ENCODE measurements around the gene TMOD2.

Gene TMOD2

DNA sequence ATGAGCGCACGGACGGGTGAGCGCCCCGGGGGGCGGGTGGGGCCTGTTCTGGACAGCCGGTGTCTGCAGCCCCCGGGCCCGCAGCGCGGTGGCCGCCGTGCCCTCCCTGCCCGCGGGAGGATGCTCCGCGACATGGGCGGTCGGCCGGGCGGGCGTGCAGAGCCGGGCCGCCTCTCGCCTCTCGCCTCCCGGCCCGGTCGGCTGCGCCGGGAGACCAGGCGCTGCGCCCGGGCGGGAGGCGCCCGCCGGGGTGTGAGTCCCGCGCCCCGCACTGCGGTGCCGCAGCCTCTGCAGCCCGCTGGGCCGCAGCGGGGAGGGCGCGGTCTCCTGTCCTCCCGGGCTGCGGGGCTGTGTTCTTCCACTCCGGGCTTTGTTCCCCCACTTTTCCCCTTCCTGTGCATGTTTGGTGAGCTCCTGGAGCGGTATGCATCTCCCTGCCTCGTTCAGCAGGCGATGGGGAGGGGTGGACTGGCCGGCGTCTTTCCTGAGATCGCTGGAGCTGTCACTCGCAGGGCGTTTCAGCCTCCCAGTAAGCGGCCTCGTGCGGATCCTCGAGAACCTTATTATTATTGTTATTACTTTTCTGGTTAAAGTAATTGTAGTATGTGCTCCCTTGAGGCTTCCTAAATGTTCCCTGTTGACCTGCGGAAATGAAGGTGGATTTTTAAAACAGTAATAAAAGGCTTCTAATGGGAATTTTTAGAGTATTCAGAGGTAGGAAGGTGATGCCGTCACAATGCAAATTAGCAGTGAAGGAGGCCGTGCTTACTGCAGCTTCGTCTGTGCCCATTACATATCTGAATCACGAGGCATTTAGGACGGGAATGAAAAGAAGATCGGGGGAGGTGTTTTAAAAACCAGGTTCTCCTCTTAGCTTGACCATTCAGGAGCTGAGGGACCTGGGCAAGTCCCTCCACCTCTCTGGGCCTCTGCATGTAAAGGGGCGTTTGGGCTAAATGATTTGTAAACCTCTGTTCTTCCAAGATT, 593 bp downstream of the TMOD2 start:
- TF ChIP-seq, protein P1, sequence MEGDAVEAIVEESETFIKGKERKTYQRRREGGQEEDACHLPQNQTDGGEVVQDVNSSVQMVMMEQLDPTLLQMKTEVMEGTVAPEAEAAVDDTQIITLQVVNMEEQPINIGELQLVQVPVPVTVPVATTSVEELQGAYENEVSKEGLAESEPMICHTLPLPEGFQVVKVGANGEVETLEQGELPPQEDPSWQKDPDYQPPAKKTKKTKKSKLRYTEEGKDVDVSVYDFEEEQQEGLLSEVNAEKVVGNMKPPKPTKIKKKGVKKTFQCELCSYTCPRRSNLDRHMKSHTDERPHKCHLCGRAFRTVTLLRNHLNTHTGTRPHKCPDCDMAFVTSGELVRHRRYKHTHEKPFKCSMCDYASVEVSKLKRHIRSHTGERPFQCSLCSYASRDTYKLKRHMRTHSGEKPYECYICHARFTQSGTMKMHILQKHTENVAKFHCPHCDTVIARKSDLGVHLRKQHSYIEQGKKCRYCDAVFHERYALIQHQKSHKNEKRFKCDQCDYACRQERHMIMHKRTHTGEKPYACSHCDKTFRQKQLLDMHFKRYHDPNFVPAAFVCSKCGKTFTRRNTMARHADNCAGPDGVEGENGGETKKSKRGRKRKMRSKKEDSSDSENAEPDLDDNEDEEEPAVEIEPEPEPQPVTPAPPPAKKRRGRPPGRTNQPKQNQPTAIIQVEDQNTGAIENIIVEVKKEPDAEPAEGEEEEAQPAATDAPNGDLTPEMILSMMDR (IDR thresholded peaks at IDR 0.05; ENCODE audit: low read depth, low read length) = no peak
- DNase-seq (ENCODE audit: extremely low read depth, low read depth) = no peak

DNA sequence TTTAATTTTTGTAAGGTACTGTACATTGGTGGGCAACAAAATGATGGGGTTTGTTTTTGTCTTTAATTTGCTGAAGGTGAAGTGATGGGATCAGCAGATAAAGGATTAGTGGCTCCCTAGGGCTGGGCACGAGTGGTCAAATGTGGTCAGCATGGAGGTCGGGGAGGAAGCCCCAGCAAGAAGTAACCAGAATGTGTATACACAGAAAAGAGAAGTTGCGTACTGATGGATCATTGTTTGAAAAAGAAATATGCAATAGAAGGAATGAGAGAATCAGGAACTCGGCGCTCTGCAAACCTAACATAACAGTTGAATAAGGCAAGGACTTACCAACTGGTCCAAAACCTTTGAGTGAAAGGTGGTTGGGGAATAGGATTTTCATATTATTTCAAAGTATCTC, 1.5 kb downstream of the TMOD2 start:
- TF ChIP-seq, protein P1 (IDR thresholded peaks at IDR 0.05; ENCODE audit: low read depth, low read length) = no peak
- DNase-seq (ENCODE audit: extremely low read depth, low read depth) = no peak

DNA sequence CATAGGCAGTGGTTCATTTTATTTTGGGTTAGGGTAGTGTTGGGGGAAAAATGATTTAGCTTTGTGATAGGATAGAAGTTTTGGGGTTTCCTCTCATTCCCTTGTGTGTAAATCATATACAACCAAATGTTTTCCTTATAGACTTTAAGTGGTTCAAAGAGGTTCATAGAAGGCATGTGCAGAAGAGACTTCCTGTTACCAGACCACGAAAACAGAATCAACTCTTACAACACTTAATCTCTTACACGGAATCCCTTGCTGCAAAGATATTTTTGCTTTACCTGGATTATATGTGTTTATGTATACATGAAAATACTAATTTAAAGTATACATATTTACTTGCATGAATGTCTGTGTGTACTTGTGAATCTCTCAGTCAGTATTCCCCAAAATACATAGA, 2.9 kb downstream of the TMOD2 start:
- TF ChIP-seq, protein P1 (IDR thresholded peaks at IDR 0.05; ENCODE audit: low read depth, low read length) = no peak
- DNase-seq (ENCODE audit: extremely low read depth, low read depth) = no peak

DNA sequence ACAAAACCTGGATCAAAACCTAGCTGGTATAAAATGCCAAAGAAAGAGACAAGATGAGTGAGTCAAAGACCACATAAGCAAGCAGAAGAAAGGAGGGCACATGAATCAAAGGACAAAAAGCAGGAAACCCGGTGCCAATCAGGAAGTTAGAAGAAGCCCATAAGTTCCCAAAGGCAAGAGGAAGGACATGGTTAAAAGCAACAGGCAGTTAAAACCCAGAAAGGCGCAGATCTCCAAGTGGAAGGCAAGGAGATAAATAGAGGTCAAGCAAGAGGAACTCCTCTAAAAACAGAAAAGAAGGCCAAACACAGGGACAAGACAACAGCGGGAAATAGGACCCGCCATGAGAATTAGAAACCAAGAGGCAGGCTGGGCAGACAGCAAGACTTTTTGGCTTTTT, 4.4 kb downstream of the TMOD2 start:
- DNase-seq (ENCODE audit: extremely low read depth, low read depth) = no peak
- TF ChIP-seq, protein P1 (IDR thresholded peaks at IDR 0.05; ENCODE audit: low read depth, low read length) = no peak

DNA sequence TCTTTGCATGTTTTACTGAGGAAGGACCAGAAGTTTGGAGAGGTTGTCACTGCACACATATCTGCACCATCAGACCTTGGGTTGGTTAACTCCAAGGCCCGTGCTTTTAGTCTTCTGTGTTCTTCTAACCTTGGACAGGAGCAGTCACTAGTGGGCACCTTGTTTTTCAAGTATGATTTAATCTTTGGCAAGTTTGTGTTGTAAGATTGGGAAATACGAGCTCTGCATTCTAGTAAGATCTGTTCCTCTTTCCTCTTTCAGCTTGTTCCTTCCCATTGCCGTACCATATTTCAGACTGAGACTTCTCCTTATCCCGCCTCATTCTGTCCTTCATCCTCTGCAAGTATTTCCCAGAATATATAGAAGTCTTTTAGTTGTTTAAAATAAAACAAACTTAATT, 5.1 kb downstream of the TMOD2 start:
- no peak for DNase-seq (ENCODE audit: extremely low read depth, low read depth)
- TF ChIP-seq, protein P1 (IDR thresholded peaks at IDR 0.05; ENCODE audit: low read depth, low read length) = no peak

DNA sequence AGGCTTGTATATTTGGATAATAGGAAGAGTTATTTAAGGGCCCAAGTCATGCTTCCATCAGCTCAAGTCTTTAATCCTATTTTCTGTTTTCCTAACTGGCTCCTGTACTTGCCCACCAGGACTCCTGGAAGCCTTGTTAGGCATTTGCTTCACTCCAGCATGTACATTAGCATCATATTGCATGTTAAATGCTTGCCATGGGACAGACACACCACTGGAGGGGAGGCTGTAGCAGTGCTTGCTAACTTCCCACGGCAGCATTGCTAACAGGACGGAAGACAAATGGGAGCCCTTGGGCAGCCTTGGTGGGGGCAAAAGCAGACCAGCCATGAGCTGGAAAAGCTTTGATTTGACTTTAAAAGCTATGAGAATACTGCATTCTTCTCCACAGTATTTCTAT, 6.1 kb downstream of the TMOD2 start:
- TF ChIP-seq, protein P1 (IDR thresholded peaks at IDR 0.05; ENCODE audit: low read depth, low read length) = no peak
- DNase-seq (ENCODE audit: extremely low read depth, low read depth) = no peak

DNA sequence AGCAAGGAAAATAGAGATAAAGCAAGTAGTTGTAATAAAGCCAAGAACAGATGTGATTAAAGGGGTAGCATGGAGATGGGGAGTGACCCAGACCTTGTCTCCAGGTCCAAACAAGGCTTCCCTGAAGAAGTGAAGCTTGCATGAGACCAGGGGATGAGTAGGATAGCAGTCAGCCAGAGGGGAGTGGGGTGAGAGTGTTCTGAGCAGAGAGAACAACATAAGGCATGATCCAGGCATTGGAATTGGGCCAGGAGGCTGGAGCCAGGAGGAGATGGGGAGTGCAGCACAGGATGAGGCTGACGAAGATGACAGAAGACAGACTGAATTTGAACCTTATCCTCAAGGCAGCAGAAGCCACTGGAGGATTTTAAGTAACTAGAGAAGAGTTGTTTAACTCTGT, 7.2 kb downstream of the TMOD2 start:
- DNase-seq (ENCODE audit: extremely low read depth, low read depth) = peak; percentile 36
- TF ChIP-seq, protein P1 (IDR thresholded peaks at IDR 0.05; ENCODE audit: low read depth, low read length) = no peak

Data from AG09319 (cell line).